GM23338 (cell line): ENCODE results near the gene TSHZ2. TPM values are rescaled to one million over a fixed set of nuclear protein-coding genes. Genes with fewer than 3 reads are reported as not detected.

Experiments
- ATAC-seq: fragments of 200-7000 bp; cut with Tn5 transposase; 3 replicates; pipeline ENCODE4 v1.9.1; 2020
- DNase-seq: peaks from one replicate; pipeline ENCODE4 v3.0.0-alpha.2; 2015; ENCODE audit warnings: low spot score
- H2AFZ ChIP-seq: fragments of 200-600 bp; sonication (generic); 2 replicates; pipeline ENCODE4 v1.8.0; 2016; ENCODE audit warnings: antibody characterized with exemption, mild to moderate bottlenecking, moderate library complexity
- H3F3A ChIP-seq: fragments of 200-600 bp; sonication (generic); replicated peaks from 2 replicates; pipeline ENCODE4 v1.8.0; 2017; ENCODE audit warnings: antibody characterized with exemption, mixed run types, low read depth
- H3K27ac ChIP-seq: fragments of 200-600 bp; sonication (generic); 2 replicates; pipeline ENCODE4 v1.6.1; 2016; ENCODE audit warnings: low read depth
- H3K27me3 ChIP-seq: fragments of 200-600 bp; sonication (generic); 2 replicates; pipeline ENCODE4 v1.8.0; 2016; ENCODE audit warnings: mild to moderate bottlenecking, mixed run types, moderate library complexity; ENCODE audit not compliant: insufficient read depth
- H3K36me3 ChIP-seq: fragments of 200-600 bp; sonication (generic); 2 replicates; pipeline ENCODE4 v1.8.0; 2016; ENCODE audit warnings: mild to moderate bottlenecking; ENCODE audit not compliant: insufficient read depth
- H3K4me1 ChIP-seq: fragments of 200-600 bp; sonication (generic); 2 replicates; pipeline ENCODE4 v1.8.0; 2016; ENCODE audit warnings: mild to moderate bottlenecking, moderate library complexity; ENCODE audit not compliant: insufficient read depth
- H3K4me2 ChIP-seq: fragments of 200-600 bp; sonication (generic); 2 replicates; pipeline ENCODE4 v1.7.1; 2017; ENCODE audit warnings: mixed run types
- H3K4me3 ChIP-seq: fragments of 200-600 bp; sonication (generic); 2 replicates; pipeline ENCODE4 v1.6.1; 2016; ENCODE audit warnings: mixed run types
- H3K79me2 ChIP-seq: fragments of 200-600 bp; sonication (generic); replicated peaks from 2 replicates; pipeline ENCODE4 v1.8.0; 2017; ENCODE audit warnings: mild to moderate bottlenecking; ENCODE audit not compliant: insufficient read depth
- H3K9me2 ChIP-seq: fragments of 200-600 bp; sonication (generic); 2 replicates; pipeline ENCODE4 v1.8.0; 2017; ENCODE audit not compliant: insufficient read depth
- H4K20me1 ChIP-seq: fragments of 200-600 bp; sonication (generic); replicated peaks from 2 replicates; pipeline ENCODE4 v1.8.0; 2017; ENCODE audit warnings: mild to moderate bottlenecking; ENCODE audit not compliant: insufficient read depth
- H3K27ac Mint-ChIP-seq: 2 replicates; pipeline ENCODE4 v1.8.0; 2020; ENCODE audit warnings: inconsistent platforms, mild to moderate bottlenecking, moderate library complexity, mixed read lengths
- H3K27me3 Mint-ChIP-seq: 3 replicates; pipeline ENCODE4 v1.8.0; 2022; ENCODE audit warnings: low read depth, mild to moderate bottlenecking, moderate library complexity, mixed read lengths, inconsistent platforms; ENCODE audit not compliant: insufficient read depth, poor library complexity
- H3K36me3 Mint-ChIP-seq: 3 replicates; pipeline ENCODE4 v1.8.0; 2021; ENCODE audit warnings: low read depth, mild to moderate bottlenecking, inconsistent platforms, moderate library complexity, mixed read lengths
- H3K4me1 Mint-ChIP-seq: 3 replicates; pipeline ENCODE4 v1.8.0; 2020; ENCODE audit warnings: mild to moderate bottlenecking, inconsistent platforms, mixed read lengths
- H3K4me3 Mint-ChIP-seq: 3 replicates; pipeline ENCODE4 v1.8.0; 2021; ENCODE audit warnings: moderate library complexity, mild to moderate bottlenecking, inconsistent platforms, mixed read lengths
- H3K9me3 Mint-ChIP-seq: 3 replicates; pipeline ENCODE4 v1.8.0; 2020; ENCODE audit warnings: moderate library complexity, mild to moderate bottlenecking, inconsistent platforms, mixed read lengths
- CREB1 ChIP-seq: fragments of 250-450 bp; sonication (Bioruptor Pico); IDR thresholded peaks from 2 replicates; pipeline ENCODE4 v1.5.0; 2020; ENCODE audit warnings: low read depth, mild to moderate bottlenecking, moderate library complexity
- CTCF ChIP-seq, 2 experiments: fragments of 200-600 bp in 1 of 2; sonication (generic) in 1 of 2; conservative IDR thresholded peaks; 2 replicates each; pipeline versions ENCODE4 v1.5.1 to v1.6.1; 2016 to 2017; ENCODE audit warnings: antibody characterized with exemption in 2 of 2, low read depth in 2 of 2, mild to moderate bottlenecking in 2 of 2, moderate library complexity in 1 of 2
- ETS1 ChIP-seq: IDR thresholded peaks from 2 replicates; pipeline ENCODE4 v1.6.1; 2016; ENCODE audit warnings: antibody characterized with exemption
- EZH2 ChIP-seq: fragments of 200-600 bp; sonication (generic); IDR thresholded peaks from one replicate; pipeline ENCODE4 v1.8.0; 2017; ENCODE audit warnings: antibody characterized with exemption, mild to moderate bottlenecking, low read depth; ENCODE audit not compliant: unreplicated experiment
- EZH2phosphoT487 ChIP-seq: fragments of 200-600 bp; sonication (generic); IDR thresholded peaks from one replicate; pipeline ENCODE4 v1.8.1; 2018; ENCODE audit warnings: antibody characterized with exemption; ENCODE audit not compliant: unreplicated experiment
- JUNB ChIP-seq: IDR thresholded peaks from one replicate; pipeline ENCODE4 v1.6.1; 2016; ENCODE audit warnings: antibody characterized with exemption; ENCODE audit not compliant: unreplicated experiment
- NANOG ChIP-seq: IDR thresholded peaks from 2 replicates; pipeline ENCODE4 v1.6.1; 2016; ENCODE audit warnings: antibody characterized with exemption, borderline replicate concordance
- POLR2AphosphoS5 ChIP-seq: IDR thresholded peaks from 2 replicates; pipeline ENCODE4 v1.6.1; 2016; ENCODE audit warnings: antibody characterized with exemption, low read depth
- REST ChIP-seq: IDR thresholded peaks from one replicate; pipeline ENCODE4 v1.6.1; 2018; ENCODE audit warnings: antibody characterized with exemption; ENCODE audit not compliant: unreplicated experiment
- STAT1 ChIP-seq: IDR thresholded peaks from one replicate; pipeline ENCODE4 v1.6.1; 2016; ENCODE audit warnings: antibody characterized with exemption; ENCODE audit not compliant: unreplicated experiment
- ZNF114 ChIP-seq: fragments of 250-450 bp; sonication (Bioruptor Pico); IDR thresholded peaks from 2 replicates; pipeline ENCODE4 v1.5.0; 2020; ENCODE audit warnings: mild to moderate bottlenecking, moderate library complexity
- ZNF331 ChIP-seq: fragments of 250-450 bp; sonication (Bioruptor Pico); IDR thresholded peaks from 2 replicates; pipeline ENCODE4 v1.5.0; 2020; ENCODE audit warnings: low read depth, mild to moderate bottlenecking, moderate library complexity
- ZNF462 ChIP-seq: fragments of 250-450 bp; sonication (Bioruptor Pico); IDR thresholded peaks from 2 replicates; pipeline ENCODE4 v1.5.0; 2020; ENCODE audit warnings: mild to moderate bottlenecking, moderate library complexity
- polyA plus RNA-seq: library from polyadenylated mRNA; unstranded; fragments of >200 nt; fragmentation: Nextera tagmentation; extraction: Ambion mirVana; gene quantifications from 2 replicates; pipeline ENCODE4 v1.2.1, GENCODE V29; 2016
- total RNA-seq: library from RNA; depleted of rRNA; stranded (reverse); fragments of >200 nt; shearing (Covaris generic); gene quantifications from 2 replicates; pipeline ENCODE4 v1.2.3, GENCODE V29; 2014

TSHZ2 gene
- total and polyA plus RNA-seq, 2 experiments from 2014 or later, result 0.49 to 1.3 TPM

GRCh38 chr20:52975803-52976531, 3.8 kb downstream of the TSHZ2 start:
- no peak for TF ChIP-seq CTCF (conservative IDR thresholded peaks at IDR 0.05; ENCODE audit: low read depth in 2 of 2)
- TF ChIP-seq POLR2AphosphoS5, result no peak
- no peak for TF ChIP-seq EZH2phosphoT487
- no peak for TF ChIP-seq ETS1
- no peak for TF ChIP-seq REST
- TF ChIP-seq ZNF462, result no peak
- no peak for TF ChIP-seq ZNF114 (CRISPR knock-in tag)
- TF ChIP-seq STAT1, result no peak
- TF ChIP-seq CREB1, result no peak
- TF ChIP-seq ZNF331 (CRISPR knock-in tag), result no peak
- no peak for TF ChIP-seq NANOG
- TF ChIP-seq EZH2, result no peak
- no peak for TF ChIP-seq JUNB
- no peaks in the 10 kb centered on the region for H3K79me2 ChIP-seq
- no peak overlapping the region for H3K4me2 ChIP-seq
- H4K20me1 ChIP-seq, result no peaks in the 10 kb centered on the region
- H3K36me3 Mint-ChIP-seq, result no peaks in the 10 kb centered on the region
- H3K27ac ChIP-seq, result no peak overlapping the region
- no peak overlapping the region for H3K27ac Mint-ChIP-seq
- no peak overlapping the region for H3K4me3 ChIP-seq
- peaks cover 14% of the 10 kb centered on the region for H3K27me3 Mint-ChIP-seq
- no peaks in the 10 kb centered on the region for H3K9me3 Mint-ChIP-seq
- H3K36me3 ChIP-seq, result no peaks in the 10 kb centered on the region
- H2AFZ ChIP-seq, result no peak overlapping the region
- ATAC-seq (no peak), DNase-seq (no peak)
- H3K9me2 ChIP-seq, result no peaks in the 10 kb centered on the region
- no peak overlapping the region for H3K4me3 Mint-ChIP-seq
- peaks cover 20% of the 10 kb centered on the region for H3K27me3 ChIP-seq
- H3K4me1 ChIP-seq, result peaks cover 9% of the 10 kb centered on the region
- H3F3A ChIP-seq, result no peaks in the 10 kb centered on the region
- H3K4me1 Mint-ChIP-seq, result peaks cover 15% of the 10 kb centered on the region
